Measurements from ENCODE around the gene ATP7B.

- TF ChIP-seq CTCF (IDR thresholded peaks at IDR 0.05) (peak; percentile 50), ZFX (IDR thresholded peaks at IDR 0.05; ENCODE audit: borderline replicate concordance) (no peak)
Observed at GRCh38 chr13:51935326-51936171, 75.7 kb downstream of the ATP7B start.
